MM.1S (cell line): Measurements from ENCODE around the gene SMAD4.

Experiments
- CTCF ChIP-seq: fragments of 300-600 bp; sonication (generic); IDR thresholded peaks from 2 replicates; pipeline ENCODE4 v1.5.1; 2016; ENCODE audit warnings: antibody characterized with exemption, low read length, mixed read lengths
- EZH2 ChIP-seq: fragments of 300-600 bp; sonication (generic); optimal IDR thresholded peaks from 2 replicates; pipeline ENCODE3; 2017; ENCODE audit warnings: low read depth, mild to moderate bottlenecking, antibody characterized with exemption, low read length, mixed read lengths
- EZH2phosphoT487 ChIP-seq: fragments of 300-600 bp; sonication (generic); IDR thresholded peaks from 2 replicates; pipeline ENCODE4 v1.6.1; 2018; ENCODE audit warnings: antibody characterized with exemption, low read length

- no peak for TF ChIP-seq CTCF
- TF ChIP-seq EZH2phosphoT487: no peak
- TF ChIP-seq EZH2: no peak
These were observed 96.0 kb downstream of the SMAD4 start for GRCh38 chr18:51125976-51126375.
